Mononuclear cell (primary cell): Measurements from ENCODE around the gene SIPA1L3. TPM values are rescaled to one million over a fixed set of nuclear protein-coding genes. Genes with fewer than 3 reads are reported as not detected.

Source experiments
- H3K27me3 ChIP-seq: 2 replicates; pipeline ENCODE4 v1.6.0; 2011; ENCODE audit warnings: low read length, control low read depth; ENCODE audit not compliant: insufficient read depth
- H3K4me1 ChIP-seq: 2 replicates; pipeline ENCODE4 v1.5.1; 2011; ENCODE audit warnings: mild to moderate bottlenecking, low read length, control low read depth; ENCODE audit not compliant: insufficient read depth
- H3K4me3 ChIP-seq: 2 replicates; pipeline ENCODE4 v1.5.1; 2011; ENCODE audit warnings: mild to moderate bottlenecking, low read length, moderate library complexity
- H3K9me3 ChIP-seq: 2 replicates; pipeline ENCODE4 v1.5.1; 2011; ENCODE audit warnings: low read depth, mild to moderate bottlenecking, control low read depth, low read length
- total RNA-seq: library from RNA; depleted of rRNA; stranded (reverse); fragments of >200 nt; gene quantifications from one replicate; pipeline ENCODE4 v1.2.3, GENCODE V29; 2012

Gene SIPA1L3
- total RNA-seq, 1 donor = 12.8 TPM

GRCh38 chr19:37951816-37952210, 44.8 kb downstream of the SIPA1L3 start:
- H3K9me3 ChIP-seq = no peaks in the 10 kb centered on the region

GRCh38 chr19:37953171-37953917, 46.3 kb downstream of the SIPA1L3 start:
- Histone ChIP-seq H3K27me3 (no peaks in the 10 kb centered on the region), H3K4me1 (peaks cover 34% of the 10 kb centered on the region), H3K9me3 (no peaks in the 10 kb centered on the region), H3K4me3 (no peak overlapping the region)

More at GRCh38 chr19:37951816-37952210, 44.8 kb downstream of the SIPA1L3 start:
- Histone ChIP-seq H3K27me3 (no peaks in the 10 kb centered on the region), H3K4me1 (peaks cover 34% of the 10 kb centered on the region), H3K4me3 (no peak overlapping the region)

DNA sequence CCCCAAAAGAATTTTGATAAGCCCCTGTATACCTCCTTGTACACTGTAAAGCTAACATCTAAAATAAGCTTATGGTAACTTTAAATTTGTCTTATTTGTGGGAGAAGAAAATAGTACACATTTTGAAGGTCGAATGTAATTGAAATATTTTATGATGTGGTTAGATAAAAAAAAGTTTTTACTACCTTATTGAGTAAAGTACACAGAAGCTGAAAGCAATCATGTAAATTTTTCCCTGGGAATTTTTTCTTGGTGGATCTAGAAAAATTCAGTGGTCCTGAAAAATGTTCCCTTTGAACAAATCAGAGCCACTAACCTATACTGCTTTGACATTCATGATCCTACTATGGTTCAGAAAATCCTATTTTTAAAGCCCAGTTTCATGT, 46.9 kb downstream of the SIPA1L3 start:
- H3K4me1 ChIP-seq = peaks cover 34% of the 10 kb centered on the region
- no peaks in the 10 kb centered on the region for H3K27me3 ChIP-seq
- H3K4me3 ChIP-seq = no peak overlapping the region
- no peaks in the 10 kb centered on the region for H3K9me3 ChIP-seq

DNA sequence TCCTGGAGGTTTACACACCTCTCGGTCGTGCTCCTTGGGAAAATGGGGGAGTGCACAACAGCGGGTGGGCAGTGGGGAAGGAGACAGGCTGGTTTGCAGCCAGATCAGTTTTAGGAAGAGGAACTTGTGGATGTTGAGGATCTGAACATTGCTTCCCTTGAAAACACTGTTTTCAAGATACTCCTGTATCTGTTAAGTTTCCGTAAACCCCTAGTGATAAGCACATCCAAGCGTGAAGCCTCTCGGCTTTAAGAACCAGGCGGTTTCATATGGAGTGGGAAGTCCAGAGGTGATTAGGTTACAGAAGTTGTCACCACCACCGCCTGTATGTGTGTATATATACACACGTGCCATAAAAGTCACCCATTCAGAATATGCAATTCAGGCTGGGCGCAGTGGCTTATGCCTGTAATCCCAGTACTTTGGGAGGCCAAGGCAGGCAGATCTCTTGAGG, 47.4 kb downstream of the SIPA1L3 start:
- no peaks in the 10 kb centered on the region for H3K27me3 ChIP-seq
- peaks cover 34% of the 10 kb centered on the region for H3K4me1 ChIP-seq
- no peak overlapping the region for H3K4me3 ChIP-seq
- no peaks in the 10 kb centered on the region for H3K9me3 ChIP-seq

DNA sequence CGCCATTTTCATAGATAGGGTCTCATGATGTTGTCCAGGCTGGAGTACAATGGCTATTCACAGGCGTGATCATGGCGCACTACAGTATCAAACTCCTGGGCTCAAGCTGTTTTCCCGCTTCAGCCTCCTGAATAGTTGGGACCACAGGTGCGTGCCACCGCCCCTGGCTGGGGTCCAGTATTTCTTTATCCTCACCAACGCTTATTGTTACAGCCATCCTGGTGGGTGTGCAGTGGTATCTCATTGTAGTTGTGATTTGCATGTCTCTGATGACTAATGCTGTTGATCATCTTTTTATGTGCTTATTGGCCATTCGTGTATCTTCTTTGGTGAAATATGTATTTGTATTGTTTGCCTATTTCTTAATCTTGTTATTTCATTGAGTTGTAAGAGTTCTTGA, 49.0 kb downstream of the SIPA1L3 start:
- H3K4me3 ChIP-seq = no peak overlapping the region
- H3K4me1 ChIP-seq = peaks cover 25% of the 10 kb centered on the region
- no peaks in the 10 kb centered on the region for H3K27me3 ChIP-seq
- H3K9me3 ChIP-seq = no peaks in the 10 kb centered on the region

DNA sequence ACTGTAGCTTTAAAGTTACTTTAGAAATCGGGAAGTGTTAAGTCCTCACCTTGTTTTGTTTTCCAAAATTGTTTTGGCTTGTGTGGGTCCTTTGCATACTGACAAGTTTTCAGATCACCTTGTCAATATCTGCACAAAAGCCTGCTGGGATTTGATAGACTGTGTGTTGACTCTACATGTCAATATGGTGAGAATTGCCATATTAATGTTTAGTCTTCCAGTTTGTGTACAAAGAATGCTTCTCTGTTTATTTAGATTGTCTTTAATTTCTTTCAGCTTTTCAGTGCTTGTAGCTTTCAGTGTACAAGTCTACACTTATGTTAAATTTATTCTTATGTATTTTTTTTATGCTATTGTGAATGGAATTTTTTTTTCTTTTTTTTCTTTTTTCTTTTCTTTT, 50.2 kb downstream of the SIPA1L3 start:
- Histone ChIP-seq H3K4me3 (no peak overlapping the region), H3K9me3 (no peaks in the 10 kb centered on the region), H3K4me1 (peaks cover 16% of the 10 kb centered on the region), H3K27me3 (no peaks in the 10 kb centered on the region)

DNA sequence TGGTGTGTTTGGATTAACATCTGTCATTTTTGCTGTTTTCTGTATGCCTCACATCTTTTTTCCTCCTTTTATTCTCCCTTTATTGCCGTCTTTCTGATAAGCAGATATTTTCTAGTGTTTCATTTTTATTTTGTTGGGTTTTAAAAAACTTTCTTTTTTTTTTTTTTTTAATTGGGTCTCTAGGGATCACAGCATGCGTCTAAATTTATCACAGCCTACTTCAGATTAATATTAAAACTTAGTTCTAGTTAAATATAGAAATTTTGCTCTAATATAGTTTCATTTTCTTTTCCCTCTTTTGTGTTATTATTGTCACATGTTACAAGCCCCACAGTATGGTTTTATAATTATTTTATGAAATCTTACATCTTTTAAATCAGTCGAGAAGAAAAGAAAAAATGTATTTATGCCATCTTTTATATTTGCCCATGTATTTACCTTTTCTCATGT, 52.7 kb downstream of the SIPA1L3 start:
- Histone ChIP-seq H3K4me1 (peaks cover 18% of the 10 kb centered on the region), H3K4me3 (no peak overlapping the region), H3K9me3 (no peaks in the 10 kb centered on the region), H3K27me3 (no peaks in the 10 kb centered on the region)

DNA sequence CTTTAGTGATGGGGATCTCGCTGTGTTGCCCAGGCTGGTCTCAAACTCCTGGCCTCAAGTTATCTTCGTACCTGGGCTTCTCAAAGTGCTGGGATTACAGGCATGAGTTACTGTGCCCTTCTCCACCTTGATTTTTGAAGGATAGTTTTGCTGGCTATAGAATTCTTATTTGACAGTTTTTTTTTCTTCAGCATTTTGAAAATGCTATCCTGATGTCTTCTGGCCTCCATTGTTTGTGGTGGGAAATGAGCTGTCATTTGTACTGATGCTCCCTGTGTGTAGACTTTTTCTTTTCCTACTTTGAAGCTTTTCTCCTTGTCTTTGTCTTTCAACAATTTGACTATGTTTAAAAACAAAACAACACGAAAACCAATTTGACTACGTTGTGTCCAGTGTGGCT, 54.2 kb downstream of the SIPA1L3 start:
- Histone ChIP-seq H3K4me1 (peaks cover 18% of the 10 kb centered on the region), H3K4me3 (no peak overlapping the region), H3K9me3 (no peaks in the 10 kb centered on the region), H3K27me3 (no peaks in the 10 kb centered on the region)

DNA sequence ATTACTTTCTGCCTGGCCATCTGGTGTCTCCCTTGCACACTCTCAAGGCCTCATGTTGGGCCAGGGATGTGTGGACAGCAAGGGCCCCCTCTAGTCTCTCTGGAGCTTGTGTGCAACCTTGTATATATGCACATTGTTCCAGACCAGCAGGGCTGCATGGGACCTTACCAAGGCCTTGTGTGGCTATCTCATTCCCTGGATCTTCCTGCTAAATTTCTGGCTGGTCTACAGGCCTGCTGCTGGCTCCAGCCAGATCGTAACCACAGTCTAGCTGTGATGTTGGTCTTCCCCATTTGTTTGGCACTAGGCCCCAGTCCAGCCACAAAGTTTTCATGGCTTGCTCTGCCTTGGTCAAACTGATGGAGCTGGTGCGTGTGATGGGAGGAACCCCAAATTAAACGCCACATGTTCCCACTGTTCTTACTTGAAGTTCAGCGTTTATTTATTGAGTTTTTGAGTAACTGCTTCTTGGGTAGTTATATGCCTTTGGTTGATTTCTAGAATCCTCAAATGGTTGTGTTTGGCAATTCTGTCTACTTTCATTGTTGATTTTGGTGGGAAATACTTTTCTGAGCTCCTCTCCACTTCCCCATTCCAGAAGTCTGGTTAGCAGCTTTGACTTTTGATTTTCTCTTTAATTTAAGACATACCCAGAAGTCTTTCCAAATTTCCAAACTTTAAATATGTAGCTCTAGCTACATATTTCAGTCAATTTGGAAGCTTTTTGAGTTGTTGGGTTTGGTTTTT, 56.4 kb downstream of the SIPA1L3 start:
- H3K27me3 ChIP-seq = no peaks in the 10 kb centered on the region
- no peaks in the 10 kb centered on the region for H3K9me3 ChIP-seq
- no peak overlapping the region for H3K4me3 ChIP-seq
- H3K4me1 ChIP-seq = peaks cover 18% of the 10 kb centered on the region

DNA sequence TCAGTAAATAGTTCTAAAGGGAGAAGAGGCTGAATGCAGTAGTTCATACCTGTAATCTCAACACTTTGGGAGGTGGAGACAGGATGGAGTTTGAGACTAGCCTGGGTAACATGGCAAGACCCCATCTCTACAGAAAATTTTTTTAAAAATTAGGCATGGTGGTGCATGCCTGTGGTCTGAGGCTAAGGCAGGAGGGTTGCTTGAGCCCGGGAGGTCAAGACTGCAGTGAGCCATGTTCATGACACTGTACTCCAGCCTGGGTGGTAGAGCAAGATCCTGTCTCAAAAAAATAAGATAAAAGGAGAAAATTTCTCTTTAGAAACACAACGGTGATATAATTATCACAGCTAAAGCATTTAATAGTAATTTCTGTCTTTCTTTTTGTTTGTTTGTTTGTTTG, 57.1 kb downstream of the SIPA1L3 start:
- no peak overlapping the region for H3K4me3 ChIP-seq
- H3K27me3 ChIP-seq = no peaks in the 10 kb centered on the region
- no peaks in the 10 kb centered on the region for H3K9me3 ChIP-seq
- H3K4me1 ChIP-seq = peaks cover 18% of the 10 kb centered on the region

- Histone ChIP-seq H3K9me3 (peaks cover 6% of the 10 kb centered on the region), H3K27me3 (no peaks in the 10 kb centered on the region), H3K4me1 (peaks cover 18% of the 10 kb centered on the region), H3K4me3 (no peak overlapping the region)
Measured at GRCh38 chr19:37966211-37966661, 59.2 kb downstream of the SIPA1L3 start.

DNA sequence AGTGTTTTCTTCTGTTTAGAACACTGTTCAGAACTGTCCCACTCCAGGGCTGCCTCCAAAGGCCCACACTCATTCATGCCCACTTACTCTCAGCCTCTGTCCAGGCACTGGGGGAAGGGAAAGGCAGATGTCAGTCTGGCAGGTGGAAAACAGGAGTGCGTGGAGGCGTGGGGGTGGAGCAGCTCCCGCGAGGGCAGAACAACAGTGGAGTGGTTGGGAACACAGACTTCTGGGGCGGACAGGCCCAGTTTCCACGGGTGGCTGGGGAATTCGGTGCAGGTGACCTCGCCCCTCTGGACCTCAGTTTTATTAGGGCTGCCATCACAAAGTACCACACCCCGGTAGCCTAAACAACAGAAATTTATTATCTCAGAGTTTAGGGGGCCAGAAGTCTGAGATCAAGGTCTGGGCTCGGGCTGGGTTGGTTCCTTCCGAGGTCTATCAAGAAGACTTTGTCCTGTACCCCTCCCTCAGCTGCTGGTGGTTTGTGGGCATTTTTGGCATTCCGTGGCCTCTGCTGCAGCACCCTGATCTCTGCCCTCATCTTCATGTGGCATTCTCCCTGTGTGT, 59.7 kb downstream of the SIPA1L3 start:
- Histone ChIP-seq H3K4me3 (no peak overlapping the region), H3K4me1 (peaks cover 18% of the 10 kb centered on the region), H3K9me3 (peaks cover 6% of the 10 kb centered on the region), H3K27me3 (no peaks in the 10 kb centered on the region)

- H3K9me3 ChIP-seq = peaks cover 6% of the 10 kb centered on the region
- peaks cover 7% of the 10 kb centered on the region for H3K4me1 ChIP-seq
- H3K27me3 ChIP-seq = no peaks in the 10 kb centered on the region
- H3K4me3 ChIP-seq = no peak overlapping the region
Measured at GRCh38 chr19:37969695-37970094, 62.7 kb downstream of the SIPA1L3 start.

DNA sequence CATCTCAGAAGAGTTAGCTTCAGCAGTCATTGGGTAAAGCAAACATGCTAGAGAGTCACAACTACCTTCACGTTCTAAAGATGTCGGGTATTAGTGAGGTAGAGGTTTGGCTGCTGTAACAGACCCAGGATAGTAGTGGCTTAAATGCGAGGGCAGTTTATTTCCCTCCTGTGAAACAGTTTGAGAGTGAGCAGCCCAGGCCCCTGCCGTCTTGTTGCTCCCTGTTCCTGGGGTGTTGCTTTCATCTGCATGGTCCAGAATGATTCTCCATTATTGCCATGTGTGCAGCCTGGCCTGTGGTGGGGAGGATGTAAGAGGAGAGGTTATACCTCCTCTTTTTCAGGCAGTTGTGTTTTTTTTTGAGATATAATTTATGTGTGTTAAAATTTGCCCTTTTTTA, 63.7 kb downstream of the SIPA1L3 start:
- H3K4me3 ChIP-seq = no peak overlapping the region
- H3K4me1 ChIP-seq = peaks cover 9% of the 10 kb centered on the region
- H3K9me3 ChIP-seq = peaks cover 6% of the 10 kb centered on the region
- H3K27me3 ChIP-seq = no peaks in the 10 kb centered on the region

DNA sequence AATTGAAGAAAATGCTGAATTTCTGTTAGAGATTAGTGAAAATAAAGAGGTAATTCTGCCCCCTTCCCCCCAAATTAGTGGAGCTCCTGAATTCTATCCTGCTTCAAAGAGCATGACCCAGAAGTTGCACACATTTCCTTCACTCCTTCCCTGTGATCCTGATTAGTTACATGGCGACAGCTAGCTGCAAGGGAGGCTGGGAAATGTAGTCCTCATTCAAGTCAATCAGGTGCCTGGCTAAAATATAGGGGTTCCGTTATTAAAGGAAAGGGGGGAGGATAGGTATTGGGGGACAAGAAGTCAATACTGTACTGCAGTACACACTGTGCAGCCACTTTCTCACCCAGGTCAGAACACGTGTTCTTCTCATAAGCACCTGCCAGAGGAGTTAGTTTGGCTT, 65.8 kb downstream of the SIPA1L3 start:
- Histone ChIP-seq H3K4me3 (no peak overlapping the region), H3K27me3 (no peaks in the 10 kb centered on the region), H3K4me1 (peaks cover 9% of the 10 kb centered on the region), H3K9me3 (peaks cover 6% of the 10 kb centered on the region)
